Activated CD4-positive, CD25-positive, alpha-beta regulatory T cell treated with anti-CD3 and anti-CD28 coated beads, Interleukin-2, amount 50 U/mL, for 16 hours (primary cell): Measurements from ENCODE around the gene ACVR2A.

Experiments
- DNase-seq: peaks from one replicate; pipeline ENCODE4 v3.0.0-alpha.2; 2020; ENCODE audit warnings: low read depth, low spot score

ACVR2A gene

DNA sequence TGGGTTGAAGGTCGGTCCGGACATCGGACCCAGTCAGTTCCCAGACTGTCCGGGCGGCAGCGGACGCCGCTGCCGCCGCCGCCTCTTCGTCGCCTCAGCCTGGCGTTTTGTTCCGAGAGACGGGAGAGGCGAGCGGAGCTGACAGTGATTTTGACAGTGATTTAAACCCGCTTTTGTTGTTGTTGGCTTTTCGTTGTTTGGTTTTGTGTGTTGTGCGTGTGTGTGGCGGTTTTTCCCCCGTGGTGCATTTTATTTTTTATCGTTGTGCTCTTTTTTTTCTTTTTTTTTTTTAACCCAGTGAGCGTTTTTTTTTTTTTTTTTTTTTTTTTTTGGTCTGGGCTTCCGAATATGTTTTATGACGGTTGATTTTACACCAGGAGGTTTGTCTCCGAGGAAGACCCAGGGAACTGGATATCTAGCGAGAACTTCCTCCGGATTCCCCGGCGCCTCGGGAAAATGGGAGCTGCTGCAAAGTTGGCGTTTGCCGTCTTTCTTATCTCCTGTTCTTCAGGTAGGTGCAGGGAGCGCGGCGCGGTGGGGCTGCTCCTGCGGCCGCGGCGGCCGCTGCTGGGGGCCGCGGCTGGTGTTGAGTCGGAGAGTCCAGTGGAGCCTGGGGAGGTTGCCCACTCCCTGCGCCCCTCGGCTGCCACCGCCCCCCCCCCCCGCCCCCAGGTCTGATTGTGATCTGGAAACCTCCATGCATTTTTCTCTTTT lies at the start of gene ACVR2A:
Gene ACVR2A (plus strand): TSS at position 333 of the 714 bp plus-strand sequence. CDS start 124 bp downstream, at position 457.
- DNase-seq: no peak

DNA sequence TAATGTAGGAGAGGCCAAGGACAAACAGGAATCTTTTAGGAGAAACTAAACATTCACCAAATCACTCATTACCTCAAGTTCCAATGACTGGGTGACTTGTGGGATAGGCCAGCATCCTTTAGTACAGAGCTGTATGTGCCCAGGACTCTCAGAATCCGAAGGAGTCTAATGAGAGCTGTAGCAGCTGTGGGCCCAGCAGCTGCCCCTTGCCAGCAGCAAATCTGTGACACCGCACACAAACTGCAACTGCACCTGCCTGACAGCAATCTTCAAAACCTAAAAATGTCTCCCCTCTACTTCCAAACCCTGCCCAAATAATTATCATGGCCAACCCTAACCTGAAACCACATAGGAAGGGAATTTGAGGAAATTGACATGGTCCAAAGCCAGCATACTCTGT lies 44.5 kb upstream of the ACVR2A start:
- DNase-seq: no peak

DNA sequence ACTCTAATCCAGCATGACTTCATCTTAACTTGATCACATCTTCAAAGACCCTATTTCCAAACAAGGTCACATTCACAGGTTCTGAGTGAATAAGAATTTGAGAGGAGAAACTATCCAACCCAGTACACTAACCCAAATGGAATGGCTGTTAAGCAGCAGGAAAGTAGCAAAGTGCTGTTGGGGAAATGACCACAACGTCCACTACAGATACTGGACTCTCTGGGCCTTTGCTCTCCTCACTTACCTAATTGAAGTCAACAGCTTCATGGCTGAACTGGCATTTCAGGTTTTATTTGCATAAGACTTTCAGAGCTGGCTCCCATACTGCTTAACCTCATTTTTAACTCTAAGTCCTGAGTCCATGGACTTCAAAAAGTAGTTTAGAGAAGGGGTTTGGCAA lies 38.0 kb upstream of the ACVR2A start:
- no peak for DNase-seq

DNA sequence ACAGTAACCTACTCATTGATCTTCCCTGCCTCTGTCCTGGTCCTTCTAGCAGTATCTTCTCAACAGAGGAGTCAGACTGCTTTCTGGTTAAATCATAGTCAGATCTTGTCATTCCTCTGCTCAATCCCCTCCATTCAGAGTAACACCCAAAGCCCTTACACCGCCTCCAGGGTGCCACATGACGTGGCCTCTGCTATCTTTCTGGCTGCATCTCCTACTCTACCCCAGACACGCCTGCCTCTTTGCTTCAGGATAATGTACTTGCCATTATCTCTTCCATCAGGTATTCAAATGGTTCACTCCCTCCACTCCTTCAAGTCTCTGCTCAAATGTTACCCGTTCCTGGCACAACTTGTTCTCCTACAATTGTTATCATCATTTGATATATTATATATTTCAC lies 36.3 kb upstream of the ACVR2A start:
- no peak for DNase-seq

DNA sequence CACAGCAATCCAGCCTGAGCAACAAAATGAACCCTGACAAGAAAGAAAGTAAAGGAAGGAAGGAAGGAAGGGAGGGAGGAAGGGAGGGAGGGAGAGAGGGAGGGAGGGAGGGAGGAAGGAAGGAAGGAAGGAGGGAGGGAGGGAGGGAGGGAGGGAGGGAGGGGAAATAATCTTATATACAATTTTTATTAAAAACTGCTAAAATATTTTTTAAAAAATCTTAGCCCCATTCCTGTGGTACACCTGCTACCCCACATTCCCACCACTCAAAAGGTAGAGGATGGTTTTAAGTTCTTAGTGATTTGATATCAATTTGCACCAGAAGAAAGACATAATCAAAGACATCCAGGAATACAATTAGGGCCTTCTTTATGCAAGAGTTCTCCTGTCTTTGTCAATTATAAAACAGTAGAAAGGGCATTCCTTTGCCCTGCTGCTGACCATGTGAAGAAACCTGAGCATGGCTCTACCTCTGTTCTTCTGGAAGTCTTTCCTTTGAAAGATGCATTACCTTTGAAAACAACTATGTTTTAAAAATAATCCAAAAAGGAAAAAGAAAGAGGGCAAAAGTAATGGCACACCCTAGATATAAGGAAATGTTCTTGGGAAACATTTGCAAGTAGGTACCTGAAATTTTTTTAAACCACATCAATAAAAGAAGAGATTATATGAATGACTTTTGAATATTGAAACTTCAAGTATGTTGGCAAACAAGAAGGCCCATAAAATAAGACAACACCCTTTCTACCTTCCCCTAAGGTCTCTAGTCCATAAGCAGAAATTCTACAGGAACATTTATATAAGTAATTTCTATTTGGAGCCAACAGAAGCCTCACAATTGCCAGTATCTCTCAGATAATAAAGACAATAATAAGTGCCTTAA lies 33.7 kb upstream of the ACVR2A start:
- DNase-seq: no peak

DNA sequence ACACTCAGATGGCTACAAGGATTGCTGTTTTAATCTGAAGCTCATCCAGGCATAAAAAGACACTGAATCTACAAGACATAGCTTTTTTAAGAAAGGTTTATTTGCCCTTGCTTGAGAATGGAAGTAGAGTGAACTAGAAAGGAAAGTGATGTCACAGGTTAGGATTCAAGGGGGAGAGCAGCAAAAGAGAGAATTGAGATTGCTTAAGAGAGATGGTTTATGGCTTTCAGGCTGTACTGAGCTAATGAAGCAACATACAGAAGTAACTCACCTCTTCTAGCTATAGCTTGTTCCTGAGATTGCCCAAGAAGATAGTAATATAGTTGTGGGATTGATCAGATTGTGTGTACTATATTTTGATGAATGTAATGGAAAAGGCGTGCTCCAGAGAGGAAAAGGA lies 26.1 kb upstream of the ACVR2A start:
- no peak for DNase-seq

- DNase-seq: no peak
Observed at GRCh38 chr2:147824620-147825019, 20.2 kb upstream of the ACVR2A start.

DNA sequence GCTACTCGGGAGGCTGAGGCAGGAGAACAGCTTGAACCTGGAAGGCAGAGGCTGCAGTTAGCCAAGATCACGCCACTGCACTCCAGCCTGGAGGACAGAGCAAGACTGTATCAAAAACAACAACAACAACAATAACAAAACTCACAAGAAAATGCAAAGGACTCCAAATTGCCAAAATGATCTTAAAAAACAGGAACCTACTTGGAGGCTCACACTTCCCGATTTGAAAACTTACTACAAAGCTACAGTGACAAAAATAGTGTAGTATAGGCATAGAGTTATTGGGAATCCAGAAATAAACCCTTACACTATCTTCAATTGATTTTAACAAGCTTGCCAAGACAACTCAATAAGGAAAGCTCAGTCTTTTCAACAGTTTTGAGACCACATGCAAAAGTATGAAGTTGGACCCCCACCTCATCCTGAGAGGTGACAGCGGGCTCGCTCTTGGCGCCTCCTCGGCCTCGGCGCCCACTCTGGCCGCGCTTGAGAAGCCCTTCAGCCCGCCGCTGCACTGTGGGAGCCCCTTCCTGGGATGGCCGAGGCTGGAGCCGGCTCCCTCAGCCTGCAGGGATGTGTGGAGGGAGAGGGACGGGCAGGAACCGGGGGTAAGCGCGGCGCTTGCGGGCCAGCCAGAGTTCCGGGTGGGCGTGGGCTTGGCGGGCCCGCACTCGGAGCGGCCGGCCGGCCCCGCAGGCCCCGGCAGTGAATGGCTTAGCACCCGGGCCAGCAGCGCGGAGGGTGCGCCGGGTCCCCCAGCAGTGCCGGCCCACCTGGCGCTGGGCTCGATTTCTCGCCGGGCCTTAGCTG lies 18.3 kb upstream of the ACVR2A start:
- no peak for DNase-seq

- no peak for DNase-seq
Observed at GRCh38 chr2:147827088-147827375, 17.8 kb upstream of the ACVR2A start.

GRCh38 chr2:147829106-147829505 lies 15.7 kb upstream of the ACVR2A start:
- no peak for DNase-seq

- DNase-seq: no peak
Observed at GRCh38 chr2:147836099-147836498, 8.7 kb upstream of the ACVR2A start.

DNA sequence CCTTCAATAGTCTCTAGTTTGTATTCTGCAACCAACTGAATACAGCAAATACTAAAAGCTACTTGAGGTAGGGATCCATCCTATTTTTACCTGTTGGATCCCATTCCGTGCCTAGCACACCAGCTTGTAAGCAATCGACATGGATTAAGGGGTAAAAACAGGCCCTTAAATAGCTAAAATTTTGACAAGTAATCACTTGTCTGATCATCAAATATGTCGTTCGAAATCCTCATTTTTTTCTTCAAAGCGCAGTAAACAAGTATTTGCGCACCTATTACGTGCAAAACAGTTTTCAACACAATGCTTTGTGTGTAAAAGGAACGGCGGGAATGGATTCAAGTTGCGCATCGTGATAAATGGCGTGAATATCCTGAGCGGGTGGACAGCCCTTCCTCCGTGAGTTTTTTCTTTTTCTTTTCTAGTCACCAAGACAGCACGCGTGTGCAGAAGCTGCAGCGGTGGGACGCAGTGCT lies 1.4 kb upstream of the ACVR2A start:
- DNase-seq: no peak

GRCh38 chr2:147843864-147844696 lies 749 bp upstream of the ACVR2A start:
- DNase-seq: peak; percentile 57

- DNase-seq: no peak
Observed at GRCh38 chr2:147845411-147845971, 662 bp downstream of the ACVR2A start.

GRCh38 chr2:147846412-147847081 lies 1.7 kb downstream of the ACVR2A start:
- DNase-seq: no peak

GRCh38 chr2:147847746-147848391 lies 3.0 kb downstream of the ACVR2A start:
- no peak for DNase-seq

DNA sequence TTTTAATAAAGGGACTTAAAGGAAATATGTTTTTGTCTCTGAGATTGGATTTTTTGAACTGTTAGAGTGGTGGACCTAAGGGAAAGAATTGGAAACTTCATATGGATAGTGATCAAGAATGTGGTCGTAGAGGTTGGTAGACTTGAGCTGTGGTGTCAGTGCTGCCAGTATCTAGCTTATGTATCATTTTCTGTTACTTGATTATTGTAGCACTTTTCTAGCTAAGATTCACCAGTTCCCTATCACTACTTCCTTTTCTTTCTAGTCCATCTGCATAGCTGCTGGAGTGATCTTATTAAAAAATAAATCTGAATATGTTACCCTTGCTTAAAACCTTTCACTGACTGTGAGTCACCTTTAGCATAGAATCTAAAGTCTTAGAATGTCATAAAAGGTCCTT lies 6.0 kb downstream of the ACVR2A start:
- no peak for DNase-seq

GRCh38 chr2:147851244-147851930 lies 6.6 kb downstream of the ACVR2A start:
- no peak for DNase-seq

DNA sequence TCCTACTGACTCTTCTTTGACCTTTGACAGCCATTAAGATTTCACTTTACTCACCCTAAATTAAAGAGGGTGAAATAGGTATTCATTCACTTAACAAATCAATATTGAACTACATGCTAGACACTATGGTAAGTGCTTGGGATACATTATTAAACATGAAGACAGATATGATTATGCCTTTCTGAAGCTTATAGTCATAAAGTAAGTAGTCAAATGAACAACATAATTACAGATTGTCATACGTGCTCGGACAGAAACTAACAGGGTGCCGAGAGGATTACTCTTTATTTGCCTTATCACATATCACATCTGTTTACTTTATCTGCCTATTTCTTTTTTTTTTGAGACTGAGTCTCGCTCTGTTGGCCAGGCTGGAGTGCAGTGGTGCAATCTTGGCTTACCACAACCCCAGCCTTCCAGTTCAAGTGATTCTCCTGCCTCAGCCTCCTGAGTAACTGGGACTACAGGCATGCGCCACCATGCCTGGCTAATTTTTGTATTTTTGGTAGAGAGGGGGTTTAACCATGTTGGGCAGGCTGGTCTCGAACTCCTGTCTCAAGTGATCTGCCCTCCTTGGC lies 9.8 kb downstream of the ACVR2A start:
- no peak for DNase-seq
